CD4-positive, alpha-beta T cell treated with Interleukin-17A for 1 hour (primary cell): Measurements from ENCODE around the gene C3orf52.

ENCODE experiments used
- DNase-seq: peaks from one replicate; pipeline ENCODE4 v3.0.0-alpha.2; 2020

C3orf52 gene

DNA sequence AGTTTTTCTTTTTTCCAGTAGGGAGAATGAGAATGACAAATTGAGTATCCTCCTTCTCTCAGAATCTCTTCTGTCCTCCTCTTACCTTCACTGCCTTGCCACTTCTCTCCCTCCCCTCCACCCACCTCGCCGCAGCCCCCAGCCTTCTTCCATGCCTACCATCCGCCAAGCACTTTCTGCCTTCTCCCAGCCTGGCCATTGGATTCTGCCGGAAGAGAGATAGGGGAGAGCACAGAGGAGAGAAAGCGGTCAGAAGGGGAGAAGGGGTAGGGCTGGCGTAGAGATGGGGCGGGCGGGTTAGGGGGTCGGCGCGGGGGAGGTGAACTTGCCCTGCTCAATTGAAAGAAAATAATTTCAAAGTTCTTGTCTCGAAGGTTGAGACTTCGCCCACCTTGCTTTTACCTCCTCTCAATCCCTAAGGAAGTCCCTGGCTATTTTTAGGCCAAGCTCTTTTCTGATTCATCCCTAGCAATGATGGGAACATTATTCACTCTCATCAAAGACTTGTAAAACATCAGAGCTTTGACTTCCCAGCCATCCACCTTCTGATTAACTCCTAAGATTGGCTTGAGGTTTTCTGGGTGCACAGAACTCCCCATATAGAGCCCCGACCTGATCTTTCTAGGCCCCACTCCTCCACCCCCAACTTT, 811 bp downstream of the C3orf52 start:
- no peak for DNase-seq

DNA sequence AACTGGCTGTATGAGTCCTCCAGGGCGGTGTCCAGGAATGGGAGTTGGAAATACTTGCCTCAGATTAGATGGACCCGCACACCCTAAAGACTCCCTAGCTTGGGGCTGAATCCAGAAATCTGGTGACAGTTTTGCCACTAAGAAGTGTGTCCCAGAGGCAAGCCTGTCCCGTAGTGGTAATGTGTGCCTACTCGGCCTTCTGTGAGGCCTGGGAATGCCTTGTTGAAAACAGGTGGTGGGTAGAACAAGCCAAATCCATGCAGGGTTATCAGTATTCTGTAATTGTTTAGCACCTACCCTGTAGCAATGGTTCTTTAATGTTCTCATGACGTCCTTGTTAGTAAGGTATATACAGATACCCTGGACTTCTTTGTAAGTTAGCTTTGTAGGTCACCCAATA, 1.6 kb downstream of the C3orf52 start:
- no peak for DNase-seq

DNA sequence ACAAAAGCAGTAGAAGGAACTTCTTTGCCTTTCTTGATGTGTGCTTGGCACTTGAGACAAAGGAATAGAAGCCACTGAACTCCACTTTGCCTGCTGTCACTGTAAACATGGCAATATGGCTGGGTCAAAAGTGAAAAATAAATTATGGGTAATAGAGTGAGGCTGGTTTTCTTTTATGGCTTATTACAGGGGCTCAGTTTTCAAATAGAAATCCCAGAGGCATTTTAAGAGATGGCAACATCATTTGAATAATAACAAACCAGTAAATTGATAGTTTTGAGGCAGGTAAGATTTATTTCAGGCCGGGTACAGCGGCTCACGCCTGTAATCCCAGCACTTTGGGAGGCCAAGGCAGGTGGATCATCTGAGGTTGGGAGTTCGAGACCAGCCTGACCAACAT, 2.8 kb downstream of the C3orf52 start:
- no peak for DNase-seq

DNA sequence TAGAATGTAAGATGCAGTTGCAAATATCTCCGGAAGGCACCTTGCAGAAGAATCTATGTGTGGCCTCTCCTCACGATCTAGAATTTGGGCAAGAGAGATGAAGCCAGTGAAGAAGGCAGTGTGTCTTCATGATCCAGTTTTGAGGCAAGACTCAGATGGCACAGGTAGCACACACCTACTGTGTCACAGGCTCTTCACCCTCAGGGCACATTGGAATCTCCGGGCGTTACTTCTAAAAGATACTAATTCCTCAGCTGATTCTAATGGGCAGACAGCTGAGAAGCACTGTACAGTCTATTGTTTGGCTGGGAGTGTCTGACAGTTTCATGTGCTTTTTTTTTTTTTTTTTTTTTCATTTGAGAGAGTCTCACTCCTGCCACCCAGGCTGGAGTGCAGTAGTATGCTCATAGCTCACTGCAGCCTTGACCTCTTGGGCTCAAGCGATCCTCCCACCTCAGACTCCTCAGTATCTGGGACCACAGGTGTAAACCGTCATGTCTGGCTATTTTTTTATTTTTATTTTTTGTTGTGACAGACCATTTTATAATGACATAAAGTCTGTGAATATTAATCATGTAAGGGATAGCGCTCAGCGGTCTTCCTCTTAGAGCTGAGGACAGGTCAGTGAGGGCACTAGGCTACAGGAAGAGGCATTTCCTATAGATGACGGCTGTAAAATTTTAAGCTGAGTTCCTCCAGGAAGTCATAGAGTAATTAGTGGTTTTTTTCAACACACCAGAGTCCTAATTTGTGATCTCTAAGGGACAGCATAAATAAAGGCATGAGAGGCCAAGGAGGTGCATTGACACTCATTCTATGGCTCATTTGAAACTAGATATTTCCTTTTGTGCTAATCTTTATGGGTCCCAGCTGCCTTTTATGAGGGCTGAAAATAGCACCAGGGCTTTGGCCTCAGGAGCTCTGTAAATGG, 4.0 kb downstream of the C3orf52 start:
- no peak for DNase-seq

DNA sequence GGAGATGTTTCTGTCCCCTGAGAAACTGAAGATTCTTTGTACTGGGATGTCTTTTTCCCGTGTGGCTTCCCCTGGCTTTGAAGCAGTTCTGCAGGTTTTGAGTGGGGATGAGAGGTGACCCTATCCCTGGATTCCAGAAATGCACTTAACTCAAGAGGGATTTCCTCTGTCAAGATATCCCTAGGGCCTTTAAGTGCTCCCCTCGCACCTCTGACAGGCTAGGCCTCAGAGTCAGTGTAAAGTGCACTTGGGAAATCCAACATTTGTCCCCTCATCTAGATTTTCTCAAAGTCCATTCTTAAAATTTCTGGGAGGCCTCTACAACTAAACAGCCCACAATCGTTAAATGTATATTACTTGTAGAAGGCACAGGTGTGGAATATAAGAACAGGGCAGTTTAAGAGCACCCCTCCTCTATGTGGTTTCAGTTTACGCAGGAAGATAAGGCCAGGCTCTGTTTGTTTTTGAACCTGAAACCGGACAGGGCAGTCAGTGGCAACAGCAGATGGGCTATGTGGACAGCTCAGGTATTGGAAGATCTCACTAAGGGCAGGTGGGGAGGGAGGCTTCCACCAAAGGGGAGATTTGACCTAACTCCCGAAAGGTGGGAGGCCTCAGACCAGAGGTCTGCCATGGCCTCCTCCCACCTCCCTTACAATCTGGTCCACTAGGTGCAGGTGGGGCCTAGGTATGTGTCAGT, 4.8 kb downstream of the C3orf52 start:
- DNase-seq: no peak

DNA sequence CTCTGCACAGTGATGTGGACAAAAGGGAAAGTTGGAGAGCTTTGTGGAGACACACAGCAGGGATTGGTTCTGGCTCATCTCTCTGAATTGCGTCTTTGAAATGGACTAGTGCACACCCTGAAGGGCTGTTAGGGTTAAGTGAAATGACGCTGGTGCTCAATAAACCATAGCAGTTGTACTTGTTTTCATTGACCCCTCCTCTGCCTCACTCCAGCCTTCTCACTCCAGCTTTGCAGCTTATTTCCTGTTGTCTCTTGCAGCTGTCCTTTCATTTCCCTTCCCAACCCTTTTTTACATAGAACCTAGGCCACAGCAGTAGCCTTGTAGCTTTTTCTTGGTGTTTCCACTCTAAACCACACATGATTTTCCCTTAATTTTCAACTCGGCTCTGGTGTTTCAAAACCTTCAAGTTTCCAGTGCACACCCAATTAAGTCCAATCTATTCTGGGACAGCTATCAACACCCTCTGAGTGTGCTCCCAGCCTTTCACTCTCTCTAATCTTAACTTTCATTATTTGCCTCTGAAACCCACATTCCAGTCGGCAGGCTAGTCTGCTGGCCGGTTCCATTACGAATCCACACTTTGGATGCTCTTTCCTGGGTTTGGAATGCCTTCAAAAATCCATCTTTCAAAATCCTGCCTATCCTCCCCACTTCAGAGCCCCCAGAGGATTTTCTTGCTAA, 6.4 kb downstream of the C3orf52 start:
- DNase-seq: no peak

DNA sequence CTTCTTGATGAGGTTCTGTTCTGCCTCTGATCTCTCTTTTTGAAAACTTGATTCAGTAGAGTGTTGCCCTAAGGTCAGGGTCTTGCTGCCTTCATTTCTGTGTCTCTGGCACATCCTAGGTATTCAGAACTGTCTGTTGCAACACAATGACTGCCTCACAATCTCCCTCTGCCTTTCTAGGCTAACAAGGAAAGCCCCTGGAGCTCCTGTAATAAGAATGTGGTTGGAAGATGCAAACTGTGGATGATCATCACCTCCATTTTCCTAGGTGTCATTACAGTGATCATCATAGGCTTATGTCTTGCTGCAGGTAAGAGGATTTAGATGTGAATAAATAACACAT, 7.0 kb downstream of the C3orf52 start:
- no peak for DNase-seq

DNA sequence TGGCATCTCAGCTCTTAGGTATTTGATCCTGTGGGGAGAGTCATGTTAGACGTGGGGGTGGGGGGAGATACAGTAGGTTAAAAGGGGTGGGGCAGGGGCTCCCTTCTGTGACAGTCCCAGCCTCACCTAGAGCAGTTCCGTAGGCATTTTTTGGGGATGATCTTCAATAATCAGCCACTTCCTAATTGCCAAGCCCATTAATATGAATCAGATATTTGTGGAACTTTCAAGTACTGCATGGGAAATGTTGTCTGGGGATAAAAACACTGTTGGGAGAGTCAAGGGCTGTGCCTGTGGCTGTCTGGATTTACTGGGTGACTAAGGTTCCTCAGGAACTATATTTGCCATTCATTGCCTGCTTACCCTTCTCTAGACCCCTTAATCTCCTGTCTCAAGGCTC, 9.5 kb downstream of the C3orf52 start:
- no peak for DNase-seq

DNA sequence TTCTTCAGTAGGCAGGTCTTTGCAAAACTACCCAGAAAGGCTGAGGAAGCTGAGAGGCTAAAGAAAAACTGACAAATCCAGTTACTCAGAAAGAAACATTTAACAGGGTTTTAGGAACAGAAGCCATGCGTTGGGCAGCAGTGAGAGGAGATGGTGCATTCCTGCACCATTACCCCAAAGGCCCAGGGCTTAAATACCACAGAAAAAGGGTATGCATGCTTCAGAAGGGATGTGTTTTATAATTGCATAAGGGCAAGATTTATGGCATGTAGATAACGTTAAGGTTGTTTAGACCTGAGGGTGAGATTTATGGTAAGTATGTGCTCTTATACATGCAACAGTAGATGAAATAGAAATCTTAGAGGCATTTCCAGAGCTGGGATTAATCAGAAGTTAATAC, 10.0 kb downstream of the C3orf52 start:
- no peak for DNase-seq

DNA sequence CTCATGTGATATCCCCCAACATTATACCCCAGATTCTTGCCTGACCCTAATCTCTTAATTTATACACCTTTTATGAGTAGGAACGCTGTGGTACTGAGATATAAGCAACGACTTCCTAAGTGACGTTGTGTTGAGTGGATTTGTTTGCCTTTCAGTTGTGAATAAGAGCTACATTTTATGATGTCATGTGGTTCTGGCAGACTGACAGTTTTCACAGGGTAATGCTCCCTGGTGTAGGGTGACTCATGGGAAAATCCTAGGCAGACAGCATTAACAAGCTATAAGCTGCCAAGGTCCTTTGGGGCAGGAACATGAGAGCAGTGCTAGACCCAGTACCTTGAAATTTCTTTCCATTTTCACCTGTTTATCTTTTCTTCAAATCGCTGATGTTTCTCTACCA, 11.2 kb downstream of the C3orf52 start:
- DNase-seq: no peak

DNA sequence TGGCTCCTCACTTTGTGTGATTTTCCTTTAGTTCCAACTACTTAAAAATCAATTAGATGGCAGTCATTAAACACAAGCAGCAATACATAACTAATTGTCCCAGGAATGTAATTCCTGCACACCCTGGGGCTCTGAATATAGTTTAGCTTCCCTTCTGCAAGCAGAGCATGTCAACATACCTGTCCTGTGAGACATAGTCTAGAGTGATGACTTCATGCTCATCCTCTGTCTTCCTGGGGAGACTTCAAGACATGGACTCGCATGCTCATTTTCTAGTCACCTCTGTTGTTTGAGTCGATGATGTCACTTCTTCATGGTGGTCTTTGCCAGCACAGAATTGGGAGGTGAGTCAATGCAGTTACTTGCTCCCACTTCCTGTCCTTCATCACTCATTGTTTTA, 15.7 kb downstream of the C3orf52 start:
- DNase-seq: no peak

DNA sequence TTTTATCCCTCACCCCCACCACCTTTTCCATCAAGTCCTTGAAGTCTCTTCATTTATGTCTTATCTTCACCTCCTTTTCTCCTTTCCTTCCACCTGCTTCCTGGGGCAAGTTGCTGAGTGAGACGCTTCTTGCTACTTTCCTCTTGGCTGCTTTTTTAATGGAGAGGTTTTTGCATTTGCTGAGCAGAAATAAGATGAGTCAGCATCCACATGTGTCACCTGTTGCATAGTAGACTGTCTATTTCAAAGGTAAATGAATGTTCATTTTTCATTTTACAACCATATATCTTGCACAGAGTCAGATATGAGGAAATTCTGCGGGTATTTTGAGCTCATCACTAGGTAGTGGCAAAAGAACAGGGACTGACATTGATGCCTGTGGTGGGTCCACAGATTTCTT, 18.6 kb downstream of the C3orf52 start:
- no peak for DNase-seq

DNA sequence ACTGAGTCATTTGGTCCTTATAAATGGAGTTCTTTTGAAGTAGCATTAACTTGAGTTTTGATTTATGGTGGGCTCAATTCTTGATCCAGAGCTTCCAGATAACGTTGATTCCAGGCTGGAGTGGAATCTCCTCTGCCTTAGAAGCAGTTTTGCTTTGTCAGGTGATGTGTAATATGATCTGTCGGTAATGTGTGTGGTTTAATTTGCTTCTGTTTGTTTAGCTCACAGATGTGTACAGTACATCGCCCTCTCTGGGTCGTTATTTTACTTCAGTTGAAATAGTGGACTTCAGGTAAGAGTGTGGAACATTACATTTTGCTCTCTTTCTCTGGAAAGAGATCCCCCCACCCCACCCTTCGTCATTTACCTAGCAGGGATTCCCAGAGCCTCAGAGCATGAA, 23.1 kb downstream of the C3orf52 start:
- no peak for DNase-seq

DNA sequence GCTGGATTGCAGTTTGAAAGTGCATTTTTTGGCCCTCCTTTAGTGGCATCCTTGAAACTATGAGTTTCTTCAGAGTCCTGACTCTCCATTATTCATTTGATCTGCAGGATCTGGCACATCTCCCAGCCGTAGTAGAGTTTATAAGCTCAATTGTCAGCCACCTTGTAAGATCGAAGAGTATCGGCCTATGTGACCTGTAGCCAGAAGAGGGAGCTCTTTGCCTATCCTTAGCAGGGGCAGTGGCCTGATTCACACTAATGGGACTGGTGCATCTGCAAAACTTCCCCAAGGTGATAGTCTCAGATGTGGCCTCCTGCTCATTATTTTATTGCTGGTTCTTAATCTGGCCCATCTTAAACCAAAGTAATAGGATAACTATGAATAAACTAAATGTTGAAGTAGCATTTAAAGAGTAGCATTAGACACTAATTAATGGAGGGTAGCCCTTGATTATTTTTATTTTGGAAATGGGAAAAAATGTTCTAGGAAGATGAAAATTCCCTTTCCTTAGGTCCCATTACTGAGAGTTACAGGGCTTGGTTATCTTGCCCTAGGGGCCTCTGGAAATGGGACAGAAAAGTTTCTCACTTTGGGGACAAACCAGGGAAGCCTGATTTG, 25.7 kb downstream of the C3orf52 start:
- peak; percentile 81 for DNase-seq

DNA sequence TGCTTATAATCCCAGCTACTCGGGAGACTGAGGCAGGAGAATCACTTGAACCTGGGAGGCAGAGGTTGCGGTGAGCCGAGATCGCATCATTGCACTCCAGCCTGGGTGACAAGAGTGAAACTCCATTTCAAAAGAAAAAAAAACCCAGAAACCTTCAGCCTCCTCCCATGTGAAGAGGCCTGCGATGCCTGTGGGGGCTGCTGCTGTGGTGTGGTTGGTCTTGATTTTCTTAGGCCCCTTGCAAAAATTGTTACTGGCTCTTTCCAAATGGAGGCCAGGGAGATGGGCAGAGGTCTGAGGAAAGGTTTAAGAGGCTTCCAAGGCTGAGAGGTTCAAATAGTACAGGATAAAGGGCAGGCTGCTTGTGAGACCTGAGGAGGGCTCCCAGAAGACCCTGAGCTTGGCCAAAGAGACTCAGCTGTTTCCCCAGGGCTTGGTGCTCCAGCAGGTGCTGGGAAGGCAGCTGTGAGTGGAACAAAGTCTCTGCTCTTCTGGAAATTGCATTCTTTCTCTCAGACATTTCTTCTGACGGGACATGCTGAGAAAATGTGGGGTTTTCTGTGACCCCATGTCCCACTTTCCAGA, 28.5 kb downstream of the C3orf52 start:
- DNase-seq: no peak

DNA sequence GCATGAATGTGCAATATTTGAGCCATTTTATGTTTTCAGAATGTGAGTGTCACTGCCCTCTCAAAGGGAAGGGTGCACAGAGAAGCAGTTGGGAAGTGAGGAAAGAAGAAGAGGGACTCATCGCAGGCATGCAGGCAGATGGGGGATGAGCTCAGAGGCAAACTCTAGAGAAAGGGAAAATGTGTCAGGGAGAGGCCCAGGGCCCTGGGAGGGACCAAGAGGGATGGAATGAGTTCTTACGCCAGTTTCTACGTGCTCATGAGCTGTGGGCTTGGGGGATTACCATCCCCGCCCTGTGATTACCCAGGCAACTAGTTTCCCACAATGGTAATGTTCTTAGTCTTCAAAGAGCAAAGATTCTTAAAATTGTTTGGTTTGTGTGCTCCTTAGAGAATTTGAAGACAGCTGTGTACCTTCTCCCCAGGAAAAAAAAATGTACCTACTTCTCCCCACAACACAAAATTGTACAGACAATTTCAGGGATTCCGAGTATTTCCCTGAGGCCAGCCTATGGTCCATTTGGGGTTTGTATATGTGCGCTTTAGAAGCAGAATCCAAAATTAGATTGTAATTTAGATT, 29.1 kb downstream of the C3orf52 start:
- DNase-seq: no peak

DNA sequence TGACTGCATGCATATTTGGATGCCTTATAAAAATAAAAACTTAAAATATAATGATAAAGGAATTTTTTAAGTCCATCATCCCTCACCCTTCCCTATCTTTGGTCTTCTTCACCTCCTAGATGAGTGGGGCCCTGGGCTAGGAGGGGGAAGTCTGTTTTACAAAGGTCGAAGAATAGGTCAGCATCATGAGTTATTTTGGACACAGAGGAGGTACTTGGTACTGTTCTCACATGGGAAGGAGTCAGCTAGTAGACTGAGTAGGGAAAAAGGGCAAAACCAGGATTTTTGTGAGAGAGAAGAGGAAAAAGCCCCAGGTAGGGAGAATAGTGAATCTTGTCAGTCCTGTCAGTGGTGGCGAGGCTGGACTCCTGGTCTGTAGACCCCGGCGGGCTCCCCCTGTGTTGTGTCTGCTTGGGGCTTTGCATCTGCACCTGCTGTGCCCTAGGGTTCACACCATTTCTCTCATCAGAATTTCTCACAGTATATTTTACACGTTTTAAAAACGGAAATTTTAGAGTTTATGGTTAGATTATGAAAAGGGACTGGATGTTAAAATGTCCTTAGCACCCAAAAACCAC, 29.7 kb downstream of the C3orf52 start:
- DNase-seq: no peak

DNA sequence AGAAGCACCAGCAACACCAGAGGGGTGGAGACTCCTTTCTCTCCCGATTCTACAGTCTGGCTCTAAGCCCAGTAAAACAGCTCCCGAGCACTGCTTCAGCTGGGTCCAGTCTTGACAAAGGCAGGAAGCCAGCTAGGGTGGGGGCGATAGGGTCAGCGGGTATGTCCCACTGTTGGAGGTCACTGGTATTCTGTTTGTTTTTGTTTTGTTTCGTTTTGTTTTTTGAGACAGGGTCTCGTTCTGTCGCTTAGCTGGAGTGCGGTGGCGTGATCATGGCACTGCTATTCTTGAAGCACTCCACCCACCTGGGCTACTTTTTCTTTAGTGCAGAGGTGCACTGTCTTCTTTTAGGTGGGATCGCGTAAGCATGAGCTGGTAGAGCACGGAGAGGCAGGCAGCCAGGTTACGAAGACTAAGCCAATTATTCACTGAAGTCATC, 30.6 kb downstream of the C3orf52 start:
- no peak for DNase-seq

DNA sequence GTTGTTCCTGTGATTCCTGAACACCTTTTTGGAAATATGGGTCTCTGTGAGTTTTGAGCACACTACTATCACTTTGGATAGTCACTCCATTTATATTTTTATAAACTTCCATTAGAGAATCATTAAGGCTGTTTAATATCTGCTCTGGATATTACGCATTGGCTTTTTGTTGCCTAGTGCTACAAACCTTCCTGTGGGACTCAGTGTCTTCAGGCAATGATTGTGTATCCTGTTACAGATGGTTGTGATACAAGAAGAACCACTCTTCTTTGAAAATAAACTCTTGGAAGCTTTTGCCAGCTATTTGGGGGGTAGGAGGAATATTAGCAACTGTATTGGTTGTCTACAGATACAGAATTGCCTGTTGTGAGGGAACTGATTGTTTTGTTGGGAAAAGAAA, 31.2 kb downstream of the C3orf52 start:
- no peak for DNase-seq

DNA sequence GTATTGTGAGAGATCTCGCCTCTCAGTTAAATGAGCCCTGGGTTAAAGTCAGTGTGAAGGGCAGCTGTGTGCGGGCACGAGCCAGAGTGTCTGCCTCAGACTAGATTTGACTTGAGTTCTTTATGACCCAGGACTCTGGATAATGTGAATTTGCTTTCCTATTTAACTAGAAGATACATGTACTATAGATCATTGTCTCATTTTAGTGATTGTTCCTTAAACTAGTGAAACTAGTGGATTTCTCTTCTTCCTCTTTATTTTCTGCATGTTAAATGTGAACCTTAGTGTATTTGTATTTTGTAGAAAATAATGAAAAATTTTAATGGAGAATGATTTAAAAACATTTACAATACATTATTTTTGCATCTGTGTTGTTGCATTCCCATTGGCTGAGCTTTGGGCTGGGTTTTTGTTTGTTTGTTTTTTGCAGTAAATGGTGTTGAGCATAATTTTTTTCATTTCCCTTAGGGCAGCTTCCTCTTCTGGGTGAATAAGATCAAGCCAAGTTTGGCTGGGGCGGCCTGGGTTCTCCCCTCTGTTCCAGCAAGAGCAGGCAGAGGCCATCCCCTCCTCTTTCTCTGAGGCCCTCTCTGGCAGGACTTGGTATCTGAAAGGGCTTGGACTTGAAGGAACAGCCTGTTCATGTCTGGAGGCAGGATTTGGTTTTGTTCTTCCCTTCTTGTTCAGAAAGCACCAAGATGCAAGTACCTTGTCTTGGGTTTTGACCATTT, 31.8 kb downstream of the C3orf52 start:
- no peak for DNase-seq
